Body of pancreas (tissue), 4 donors: ENCODE results near the gene VWC2L.

Source experiments
- CTCF ChIP-seq, 7 experiments: fragments of 450-650 bp in 4 of 7; fragments of 200-600 bp in 3 of 7; sonication (generic) in 3 of 7; IDR thresholded peaks; one replicate each; pipeline ENCODE4 v1.5.1; 2016 to 2019; ENCODE audit warnings: antibody characterized with exemption in 7 of 7
- POLR2A ChIP-seq, 3 donors: fragments of 450-650 bp; IDR thresholded peaks; one replicate each; pipeline ENCODE4 v1.6.1; 2016; ENCODE audit warnings: antibody characterized with exemption in 3 of 3, mild to moderate bottlenecking in 2 of 3

GRCh38 chr2:214560176-214560575 is 149.3 kb downstream of the VWC2L start:
- no peak for TF ChIP-seq CTCF (IDR thresholded peaks at IDR 0.05)
- TF ChIP-seq POLR2A (IDR thresholded peaks at IDR 0.05), result no peak
